Liver (tissue), 3 donors: ENCODE measurements around the gene IGF1R.

Source experiments
- CTCF ChIP-seq: fragments of 150-350 bp; IDR thresholded peaks from 2 replicates; pipeline ENCODE4 v1.5.1; 2017; ENCODE audit warnings: improper control_type of control experiment, low read depth, low read length; ENCODE audit not compliant: missing input control
- EGR1 ChIP-seq, 2 donors: IDR thresholded peaks; 2 replicates each; pipeline ENCODE4 v1.6.1; 2016 to 2018; ENCODE audit warnings: antibody characterized with exemption in 2 of 2, low read depth in 2 of 2
- FOXA1 ChIP-seq: IDR thresholded peaks from 2 replicates; pipeline ENCODE4 v1.6.1; 2016; ENCODE audit warnings: antibody characterized with exemption
- GABPA ChIP-seq, 2 donors: IDR thresholded peaks in 1 of 2; conservative IDR thresholded peaks in 1 of 2; 2 replicates each; pipeline ENCODE4 v1.6.1; 2016; ENCODE audit warnings: antibody characterized with exemption in 2 of 2, mild to moderate bottlenecking in 1 of 2, moderate library complexity in 1 of 2
- HNF4G ChIP-seq: IDR thresholded peaks from 2 replicates; pipeline ENCODE4 v1.6.1; 2016; ENCODE audit warnings: antibody characterized with exemption
- JUND ChIP-seq, 2 donors: IDR thresholded peaks; 2 replicates each; pipeline ENCODE4 v1.6.1; 2016; ENCODE audit warnings: antibody characterized with exemption in 2 of 2
- RAD21 ChIP-seq, 2 donors: IDR thresholded peaks; 2 replicates each; pipeline ENCODE4 v1.6.1; 2016; ENCODE audit warnings: antibody characterized with exemption in 2 of 2, mild to moderate bottlenecking in 2 of 2
- REST ChIP-seq: IDR thresholded peaks from 2 replicates; pipeline ENCODE4 v1.6.1; 2016; ENCODE audit warnings: antibody characterized with exemption, mild to moderate bottlenecking
- RXRA ChIP-seq, 2 donors: IDR thresholded peaks; 2 replicates each; pipeline ENCODE4 v1.6.1; 2017 to 2018; ENCODE audit warnings: antibody characterized with exemption in 2 of 2, mild to moderate bottlenecking in 1 of 2
- SP1 ChIP-seq: IDR thresholded peaks from 2 replicates; pipeline ENCODE4 v1.6.1; 2018; ENCODE audit warnings: antibody characterized with exemption, mild to moderate bottlenecking
- YY1 ChIP-seq: IDR thresholded peaks from 2 replicates; pipeline ENCODE4 v1.6.1; 2016; ENCODE audit warnings: antibody characterized with exemption, mild to moderate bottlenecking
- TF ChIP-seq, protein P1 (sequence below): IDR thresholded peaks from 2 replicates; pipeline ENCODE4 v1.6.1; 2016; ENCODE audit warnings: antibody characterized with exemption
- TF ChIP-seq, protein P2 (sequence below): IDR thresholded peaks from 2 replicates; pipeline ENCODE4 v1.6.1; 2016; ENCODE audit warnings: antibody characterized with exemption
- donor health status: healthy.
- donor health status: healthy.

- TF ChIP-seq REST (no peak), YY1 (no peak), SP1 (no peak), CTCF (no peak), RAD21 (IDR thresholded peaks at IDR 0.05) (no peak), HNF4G (no peak), JUND (IDR thresholded peaks at IDR 0.05) (no peak), RXRA (IDR thresholded peaks at IDR 0.05) (no peak), FOXA1 (no peak), EGR1 (IDR thresholded peaks at IDR 0.05; ENCODE audit: low read depth in 2 of 2) (no peak), GABPA (IDR thresholded peaks at IDR 0.05 in 1 of 2, conservative IDR thresholded peaks at IDR 0.05 in 1 of 2) (no peak)
- TF ChIP-seq, protein P1, sequence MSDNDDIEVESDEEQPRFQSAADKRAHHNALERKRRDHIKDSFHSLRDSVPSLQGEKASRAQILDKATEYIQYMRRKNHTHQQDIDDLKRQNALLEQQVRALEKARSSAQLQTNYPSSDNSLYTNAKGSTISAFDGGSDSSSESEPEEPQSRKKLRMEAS = no peak
- TF ChIP-seq, protein P2, sequence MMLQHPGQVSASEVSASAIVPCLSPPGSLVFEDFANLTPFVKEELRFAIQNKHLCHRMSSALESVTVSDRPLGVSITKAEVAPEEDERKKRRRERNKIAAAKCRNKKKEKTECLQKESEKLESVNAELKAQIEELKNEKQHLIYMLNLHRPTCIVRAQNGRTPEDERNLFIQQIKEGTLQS = no peak
These were observed 126.6 kb downstream of the IGF1R start for GRCh38 chr15:98774756-98775497.
